Caco-2 (cell line): ENCODE results near the gene LDLRAD2. TPM values are rescaled to one million over a fixed set of nuclear protein-coding genes. Genes with fewer than 3 reads are reported as not detected.
"Not testable (repeated sequence)": the region's sequence is repeated elsewhere in the genome, so short reads cannot be mapped to it uniquely, and the experiment has no call there.

Experiments
- BruUV-seq: library from RNA; stranded (reverse); fragments of 400-500 nt; replicated peaks from 2 replicates; lab custom pipeline; 2021; lab: Mats Ljungman, UMichigan
- CTCF ChIA-PET: fragments of 300-600 bp; sonication (Branson Sonifier 250); formaldehyde crosslinking; loops from one replicate; lab custom pipeline; 2022; ENCODE audit warnings: antibody characterized with exemption; lab: Charles Lee
- POLR2A ChIA-PET: fragments of 300-600 bp; sonication (Branson Sonifier 250); formaldehyde crosslinking; loops from one replicate; lab custom pipeline; 2022; ENCODE audit warnings: antibody characterized with exemption; lab: Charles Lee
- DNase-seq, 2 experiments: peaks; one replicate each; pipeline versions ENCODE4 v3.0.0 to v3.0.0-alpha.2; 2020 to 2022
- H3K27me3 ChIP-seq: replicated peaks from 2 replicates; pipeline ENCODE4 v1.6.0; 2011; ENCODE audit warnings: low read length; ENCODE audit not compliant: control insufficient read depth, insufficient read depth
- H3K36me3 ChIP-seq: 2 replicates; pipeline ENCODE4 v1.5.1; 2011; ENCODE audit warnings: low read length; ENCODE audit not compliant: control insufficient read depth, insufficient read depth
- H3K4me1 ChIP-seq: fragments of 250-450 bp; sonication (Bioruptor Pico); 2 replicates; pipeline ENCODE4 v1.5.1; 2020; ENCODE audit warnings: mild to moderate bottlenecking
- H3K4me3 ChIP-seq: 2 replicates; pipeline ENCODE4 v1.5.1; 2011; ENCODE audit warnings: low read depth, mild to moderate bottlenecking, control low read depth, low read length
- H3K9me3 ChIP-seq: fragments of 250-450 bp; sonication (Bioruptor Pico); 2 replicates; pipeline ENCODE4 v1.5.1; 2020; ENCODE audit warnings: mild to moderate bottlenecking, moderate library complexity
- H3K27ac Mint-ChIP-seq: one replicate; pipeline ENCODE4 v1.8.0; 2022; ENCODE audit warnings: mixed read lengths; ENCODE audit not compliant: unreplicated experiment
- H3K27me3 Mint-ChIP-seq: one replicate; pipeline ENCODE4 v1.8.0; 2022; ENCODE audit warnings: mixed read lengths; ENCODE audit not compliant: insufficient read depth, unreplicated experiment
- H3K36me3 Mint-ChIP-seq: one replicate; pipeline ENCODE4 v1.8.0; 2022; ENCODE audit warnings: mild to moderate bottlenecking, mixed read lengths; ENCODE audit not compliant: insufficient read depth, unreplicated experiment
- H3K4me1 Mint-ChIP-seq: one replicate; pipeline ENCODE4 v1.8.0; 2022; ENCODE audit warnings: low read depth, mixed read lengths; ENCODE audit not compliant: unreplicated experiment
- H3K4me3 Mint-ChIP-seq: one replicate; pipeline ENCODE4 v1.8.0; 2022; ENCODE audit warnings: mild to moderate bottlenecking, moderate library complexity, mixed read lengths; ENCODE audit not compliant: unreplicated experiment
- H3K9me3 Mint-ChIP-seq: one replicate; pipeline ENCODE4 v1.8.0; 2022; ENCODE audit warnings: mixed read lengths; ENCODE audit not compliant: unreplicated experiment
- CTCF ChIP-seq, 2 experiments: fragments of 200-600 bp in 1 of 2; IDR thresholded peaks; 1 replicate in 1 of 2; 2 replicates in 1 of 2; pipeline versions ENCODE4 v1.5.1 to v1.8.0; 2011 to 2022; ENCODE audit warnings: antibody characterized with exemption in 1 of 2, control low read depth in 1 of 2, inconsistent platforms in 1 of 2, low read depth in 1 of 2, low read length in 1 of 2, mild to moderate bottlenecking in 1 of 2, moderate library complexity in 1 of 2; ENCODE audit not compliant: insufficient read depth in 1 of 2, severe bottlenecking in 1 of 2, unreplicated experiment in 1 of 2
- intact Hi-C: fragments of 100-400 bp; cut with micrococcal nuclease; formaldehyde crosslinking; loops from one replicate; pipeline ENCODE4 v1.10.0; 2022; ENCODE audit not compliant: unreplicated experiment
- total RNA-seq: library from RNA; stranded (reverse); gene quantifications from 2 replicates; pipeline ENCODE4 v1.2.3, GENCODE V29; 2022

LDLRAD2 gene
- total RNA-seq, 1 experiment from 2014 or later = not detected

GRCh38 chr1:21825393-21825792 lies 13.3 kb downstream of the LDLRAD2 start:
- Mint-ChIP-seq H3K9me3 (no peaks in the 10 kb centered on the region), H3K36me3 (peaks cover 54% of the 10 kb centered on the region), H3K27ac (no peak overlapping the region), H3K4me3 (no peak overlapping the region), H3K27me3 (no peaks in the 10 kb centered on the region), H3K4me1 (no peaks in the 10 kb centered on the region)
- TF ChIP-seq CTCF (IDR thresholded peaks at IDR 0.05; ENCODE audit: insufficient read depth in 1 of 2, low read depth in 1 of 2, low read length in 1 of 2, severe bottlenecking in 1 of 2, unreplicated experiment in 1 of 2) = no peak
- H3K4me3 ChIP-seq = no peak overlapping the region
- POLR2A ChIA-PET = no interaction called here
- H3K27me3 ChIP-seq = no peaks in the 10 kb centered on the region
- DNase-seq = no peak
- BruUV-seq = no TSS peak
- H3K4me1 ChIP-seq = no peaks in the 10 kb centered on the region
- CTCF ChIA-PET = no interaction called here
- peaks cover 2% of the 10 kb centered on the region; the same call in 1 of the 2 replicates for H3K36me3 ChIP-seq
- intact Hi-C loops = no loop called here
- H3K9me3 ChIP-seq = no peaks in the 10 kb centered on the region

- H3K9me3 ChIP-seq, H3K4me3 Mint-ChIP-seq, H3K27me3 ChIP-seq, intact Hi-C loops, H3K4me1 Mint-ChIP-seq, H3K36me3 ChIP-seq, H3K27ac Mint-ChIP-seq, H3K9me3 Mint-ChIP-seq, H3K4me1 ChIP-seq, CTCF ChIA-PET, POLR2A ChIA-PET, DNase-seq, H3K27me3 Mint-ChIP-seq, BruUV-seq, H3K4me3 ChIP-seq: not testable (repeated sequence)
- H3K36me3 Mint-ChIP-seq = peaks cover 51% of the 10 kb centered on the region
Measured at GRCh38 chr1:21826694-21827093, 14.6 kb downstream of the LDLRAD2 start.

- DNase-seq = no peak
- no peaks in the 10 kb centered on the region for H3K4me1 ChIP-seq
- Mint-ChIP-seq H3K36me3 (peaks cover 56% of the 10 kb centered on the region), H3K27me3 (no peaks in the 10 kb centered on the region), H3K27ac (no peak overlapping the region), H3K4me3 (no peak overlapping the region), H3K4me1 (no peaks in the 10 kb centered on the region), H3K9me3 (no peaks in the 10 kb centered on the region)
- peaks cover 2% of the 10 kb centered on the region; the same call in 1 of the 2 replicates for H3K36me3 ChIP-seq
- ChIA-PET POLR2A (no interaction called here), CTCF (no interaction called here)
- no peak overlapping the region for H3K4me3 ChIP-seq
- no peak for TF ChIP-seq CTCF (IDR thresholded peaks at IDR 0.05; ENCODE audit: insufficient read depth in 1 of 2, low read depth in 1 of 2, low read length in 1 of 2, severe bottlenecking in 1 of 2, unreplicated experiment in 1 of 2)
- no peaks in the 10 kb centered on the region for H3K9me3 ChIP-seq
- no peaks in the 10 kb centered on the region for H3K27me3 ChIP-seq
- BruUV-seq = no TSS peak
- intact Hi-C loops = no loop called here
Measured at GRCh38 chr1:21827141-21827679, 15.1 kb downstream of the LDLRAD2 start.
